DOHH2 (cell line): ENCODE results near the gene GABRG3.
"Not testable (repeated sequence)": the region's sequence is repeated elsewhere in the genome, so short reads cannot be mapped to it uniquely, and the experiment has no call there.

ENCODE experiments used
- H3F3A ChIP-seq: fragments of 200-600 bp; sonication (generic), shearing (Covaris generic); 2 replicates; pipeline ENCODE4 v1.6.0; 2016; ENCODE audit warnings: antibody characterized with exemption, mild to moderate bottlenecking; ENCODE audit not compliant: control insufficient read depth, insufficient read depth
- H3K27ac ChIP-seq: fragments of 200-600 bp; sonication (generic); 2 replicates; pipeline ENCODE4 v1.5.1; 2014; ENCODE audit warnings: low read depth, mild to moderate bottlenecking, low read length, moderate library complexity
- H3K27me3 ChIP-seq: fragments of 200-600 bp; sonication (generic); 2 replicates; pipeline ENCODE4 v1.6.1; 2014; ENCODE audit warnings: mild to moderate bottlenecking, low read length, mixed read lengths; ENCODE audit not compliant: control insufficient read depth
- H3K36me3 ChIP-seq: fragments of 200-600 bp; sonication (generic); 2 replicates; pipeline ENCODE4 v1.6.1; 2014; ENCODE audit warnings: mild to moderate bottlenecking, low read length, moderate library complexity, mixed read lengths; ENCODE audit not compliant: control insufficient read depth
- H3K4me1 ChIP-seq: fragments of 200-600 bp; sonication (generic); 2 replicates; pipeline ENCODE4 v1.6.1; 2014; ENCODE audit warnings: mild to moderate bottlenecking, low read length, mixed read lengths; ENCODE audit not compliant: control insufficient read depth
- H3K4me2 ChIP-seq: fragments of 200-600 bp; sonication (generic); 2 replicates; pipeline ENCODE4 v1.6.0; 2014; ENCODE audit warnings: mild to moderate bottlenecking, low read length, moderate library complexity
- H3K4me3 ChIP-seq: fragments of 200-600 bp; sonication (generic); 2 replicates; pipeline ENCODE4 v1.5.1; 2014; ENCODE audit warnings: mild to moderate bottlenecking, low read length, mixed read lengths
- H3K79me2 ChIP-seq: fragments of 200-600 bp; sonication (generic); 2 replicates; pipeline ENCODE4 v1.6.1; 2014; ENCODE audit warnings: mild to moderate bottlenecking, low read length, mixed read lengths; ENCODE audit not compliant: control insufficient read depth
- H3K9me2 ChIP-seq: fragments of 200-600 bp; sonication (generic); replicated peaks from 2 replicates; pipeline ENCODE4 v1.6.1; 2014; ENCODE audit warnings: mild to moderate bottlenecking, low read length, mixed read lengths; ENCODE audit not compliant: control insufficient read depth
- H3K9me3 ChIP-seq: fragments of 200-600 bp; sonication (generic); 2 replicates; pipeline ENCODE4 v1.6.1; 2014; ENCODE audit warnings: antibody characterized with exemption, low read length, mixed read lengths; ENCODE audit not compliant: control insufficient read depth, insufficient read depth
- H4K20me1 ChIP-seq: fragments of 200-600 bp; sonication (generic); 2 replicates; pipeline ENCODE4 v1.6.0; 2014; ENCODE audit warnings: low read depth, mild to moderate bottlenecking, antibody characterized with exemption, low read length, moderate library complexity; ENCODE audit not compliant: control insufficient read depth, insufficient read depth
- EZH2phosphoT487 ChIP-seq: fragments of 200-600 bp; sonication (generic); IDR thresholded peaks from 2 replicates; pipeline ENCODE4 v1.6.1; 2017; ENCODE audit warnings: borderline replicate concordance, mild to moderate bottlenecking, antibody characterized with exemption, low read length, moderate library complexity, mixed read lengths
- TF ChIP-seq, protein P1 (sequence below): fragments of 200-600 bp; sonication (generic); IDR thresholded peaks from one replicate; pipeline ENCODE4 v1.5.1; 2014; ENCODE audit warnings: antibody characterized with exemption, mild to moderate bottlenecking, low read depth, low read length; ENCODE audit not compliant: poor library complexity, severe bottlenecking

Gene GABRG3

DNA sequence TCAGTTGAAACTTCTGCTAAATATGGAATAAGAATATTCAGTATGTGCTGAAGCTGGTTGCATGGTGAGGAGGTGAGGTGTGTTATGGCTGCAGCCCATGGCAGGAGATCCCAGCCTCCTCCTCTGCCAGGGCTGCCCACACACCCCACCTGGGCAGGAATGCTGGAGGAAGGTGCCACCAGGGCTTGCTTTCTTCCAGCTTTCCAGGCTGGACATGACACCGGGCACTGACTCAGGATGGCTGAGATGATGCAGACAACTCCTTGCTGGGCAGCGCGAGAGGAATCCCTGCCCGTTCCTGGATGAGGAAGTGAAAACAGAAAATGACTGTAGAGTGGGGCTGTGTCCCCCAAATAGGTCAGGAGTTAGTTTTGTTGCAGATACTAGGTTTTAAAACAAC, 14.1 kb downstream of the GABRG3 start:
- Histone ChIP-seq H3K79me2 (no peaks in the 10 kb centered on the region), H4K20me1 (no peaks in the 10 kb centered on the region)

DNA sequence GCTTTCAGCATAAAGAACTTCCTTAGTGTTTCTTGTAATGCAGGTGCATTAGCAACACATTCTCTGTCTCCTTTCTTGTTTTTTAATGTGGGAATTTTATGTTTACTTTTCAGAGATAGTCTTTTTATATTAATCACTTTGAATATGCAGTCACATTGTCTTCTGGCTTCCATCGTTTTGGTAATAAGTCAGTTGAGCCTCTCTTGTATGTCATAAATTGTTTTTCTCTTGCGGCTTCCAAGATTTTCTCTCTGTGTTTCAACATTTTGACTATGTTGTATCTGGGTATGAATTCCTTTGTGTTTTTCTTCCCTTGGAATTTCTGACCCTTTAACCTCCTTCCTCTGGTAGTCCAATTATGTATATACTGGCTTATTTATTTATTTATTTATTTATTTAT, 25.3 kb downstream of the GABRG3 start:
- H3K4me2 ChIP-seq, result no peak overlapping the region
- H3K36me3 ChIP-seq, result no peaks in the 10 kb centered on the region
- H3K9me2 ChIP-seq, result no peaks in the 10 kb centered on the region
- no peaks in the 10 kb centered on the region for H3K4me1 ChIP-seq
- TF ChIP-seq EZH2phosphoT487, result no peak
- TF ChIP-seq, protein P1, sequence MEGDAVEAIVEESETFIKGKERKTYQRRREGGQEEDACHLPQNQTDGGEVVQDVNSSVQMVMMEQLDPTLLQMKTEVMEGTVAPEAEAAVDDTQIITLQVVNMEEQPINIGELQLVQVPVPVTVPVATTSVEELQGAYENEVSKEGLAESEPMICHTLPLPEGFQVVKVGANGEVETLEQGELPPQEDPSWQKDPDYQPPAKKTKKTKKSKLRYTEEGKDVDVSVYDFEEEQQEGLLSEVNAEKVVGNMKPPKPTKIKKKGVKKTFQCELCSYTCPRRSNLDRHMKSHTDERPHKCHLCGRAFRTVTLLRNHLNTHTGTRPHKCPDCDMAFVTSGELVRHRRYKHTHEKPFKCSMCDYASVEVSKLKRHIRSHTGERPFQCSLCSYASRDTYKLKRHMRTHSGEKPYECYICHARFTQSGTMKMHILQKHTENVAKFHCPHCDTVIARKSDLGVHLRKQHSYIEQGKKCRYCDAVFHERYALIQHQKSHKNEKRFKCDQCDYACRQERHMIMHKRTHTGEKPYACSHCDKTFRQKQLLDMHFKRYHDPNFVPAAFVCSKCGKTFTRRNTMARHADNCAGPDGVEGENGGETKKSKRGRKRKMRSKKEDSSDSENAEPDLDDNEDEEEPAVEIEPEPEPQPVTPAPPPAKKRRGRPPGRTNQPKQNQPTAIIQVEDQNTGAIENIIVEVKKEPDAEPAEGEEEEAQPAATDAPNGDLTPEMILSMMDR, result no peak
- H4K20me1 ChIP-seq, result no peaks in the 10 kb centered on the region
- H3K4me3 ChIP-seq, result no peak overlapping the region
- H3K79me2 ChIP-seq, result no peaks in the 10 kb centered on the region
- no peaks in the 10 kb centered on the region for H3K9me3 ChIP-seq
- H3F3A ChIP-seq, result no peaks in the 10 kb centered on the region
- no peaks in the 10 kb centered on the region for H3K27me3 ChIP-seq
- H3K27ac ChIP-seq, result no peak overlapping the region

More for the DNA sequence above, 14.1 kb downstream of the GABRG3 start:
- no peaks in the 10 kb centered on the region for H3K36me3 ChIP-seq
- no peaks in the 10 kb centered on the region for H3K9me2 ChIP-seq
- no peaks in the 10 kb centered on the region; the same call in 1 of the 2 replicates for H3K9me3 ChIP-seq
- no peaks in the 10 kb centered on the region for H3F3A ChIP-seq
- H3K27me3 ChIP-seq, result no peaks in the 10 kb centered on the region
- TF ChIP-seq EZH2phosphoT487, result no peak
- TF ChIP-seq, protein P1, result no peak
- H3K4me3 ChIP-seq, result no peak overlapping the region
- H3K4me1 ChIP-seq, result no peaks in the 10 kb centered on the region
- H3K27ac ChIP-seq, result no peak overlapping the region
- H3K4me2 ChIP-seq, result no peak overlapping the region

DNA sequence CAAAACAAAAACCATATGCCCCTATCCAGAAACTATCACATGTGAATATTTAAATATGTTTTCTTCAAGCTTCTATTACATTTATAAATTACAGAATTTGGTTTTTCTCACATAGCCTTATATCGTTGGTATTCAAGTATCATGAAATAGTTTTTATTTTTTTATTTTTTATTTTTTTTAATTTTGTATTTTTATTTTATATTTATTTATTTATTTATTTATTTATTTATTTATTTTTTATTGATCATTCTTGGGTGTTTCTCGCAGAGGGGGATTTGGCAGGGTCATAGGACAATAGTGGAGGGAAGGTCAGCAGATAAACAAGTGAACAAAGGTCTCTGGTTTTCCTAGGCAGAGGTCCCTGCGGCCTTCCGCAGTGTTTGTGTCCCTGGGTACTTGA, 32.0 kb downstream of the GABRG3 start:
- not testable (repeated sequence) for H3K9me3 ChIP-seq, H3F3A ChIP-seq

DNA sequence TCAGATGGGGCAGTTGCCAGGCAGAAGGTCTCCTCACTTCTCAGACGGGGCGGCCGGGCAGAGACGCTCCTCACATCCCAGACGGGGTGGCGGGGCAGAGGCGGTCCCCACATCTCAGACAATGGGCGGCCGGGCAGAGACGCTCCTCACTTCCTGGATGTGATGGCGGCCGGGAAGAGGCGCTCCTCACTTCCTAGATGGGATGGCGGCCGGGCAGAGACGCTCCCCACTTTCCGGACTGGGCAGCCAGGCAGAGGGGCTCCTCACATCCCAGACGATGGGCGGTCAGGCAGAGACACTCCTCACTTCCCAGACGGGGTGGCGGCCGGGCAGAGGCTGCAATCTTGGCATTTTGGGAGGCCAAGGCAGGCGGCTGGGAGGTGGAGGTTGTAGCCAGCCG, 33.2 kb downstream of the GABRG3 start:
- H3K4me2 ChIP-seq, H3F3A ChIP-seq, H3K9me2 ChIP-seq, H3K36me3 ChIP-seq, H3K4me3 ChIP-seq, H3K9me3 ChIP-seq, H3K27me3 ChIP-seq, H3K27ac ChIP-seq, H3K79me2 ChIP-seq, H3K4me1 ChIP-seq, H4K20me1 ChIP-seq: not testable (repeated sequence)

More for the DNA sequence above, 32.0 kb downstream of the GABRG3 start:
- not testable (repeated sequence) for H3K27me3 ChIP-seq, H3K4me2 ChIP-seq, H3K4me3 ChIP-seq, H4K20me1 ChIP-seq, H3K4me1 ChIP-seq, H3K9me2 ChIP-seq, H3K27ac ChIP-seq, H3K79me2 ChIP-seq, H3K36me3 ChIP-seq
